Activated naive CD8-positive, alpha-beta T cell treated with anti-CD3 and anti-CD28 coated beads for 36 hours (primary cell): Measurements from ENCODE around the gene HMCN2. TPM values are rescaled to one million over a fixed set of nuclear protein-coding genes. Genes with fewer than 3 reads are reported as not detected.

Experiments
- DNase-seq: peaks from one replicate; pipeline ENCODE4 v3.0.0; 2021
- H3K27ac Mint-ChIP-seq: one replicate; pipeline ENCODE4 v1.8.0; 2022; ENCODE audit warnings: mild to moderate bottlenecking, moderate library complexity, mixed read lengths
- H3K27me3 Mint-ChIP-seq: one replicate; pipeline ENCODE4 v1.8.0; 2022; ENCODE audit warnings: mild to moderate bottlenecking, mixed read lengths
- H3K36me3 Mint-ChIP-seq: one replicate; pipeline ENCODE4 v1.8.0; 2021; ENCODE audit warnings: mild to moderate bottlenecking, mixed read lengths
- H3K4me1 Mint-ChIP-seq: one replicate; pipeline ENCODE4 v1.8.0; 2021; ENCODE audit warnings: mixed read lengths
- H3K4me3 Mint-ChIP-seq: one replicate; pipeline ENCODE4 v1.8.0; 2022; ENCODE audit warnings: mild to moderate bottlenecking, moderate library complexity, mixed read lengths
- H3K9me3 Mint-ChIP-seq: one replicate; pipeline ENCODE4 v1.8.0; 2022; ENCODE audit warnings: mixed read lengths
- total RNA-seq, 2 experiments: library from RNA; stranded (reverse); gene quantifications; one replicate each; pipeline ENCODE4 v1.2.3, GENCODE V29; 2021

The HMCN2 gene
- total RNA-seq, 2 experiments from 2014 or later: not detected

DNA sequence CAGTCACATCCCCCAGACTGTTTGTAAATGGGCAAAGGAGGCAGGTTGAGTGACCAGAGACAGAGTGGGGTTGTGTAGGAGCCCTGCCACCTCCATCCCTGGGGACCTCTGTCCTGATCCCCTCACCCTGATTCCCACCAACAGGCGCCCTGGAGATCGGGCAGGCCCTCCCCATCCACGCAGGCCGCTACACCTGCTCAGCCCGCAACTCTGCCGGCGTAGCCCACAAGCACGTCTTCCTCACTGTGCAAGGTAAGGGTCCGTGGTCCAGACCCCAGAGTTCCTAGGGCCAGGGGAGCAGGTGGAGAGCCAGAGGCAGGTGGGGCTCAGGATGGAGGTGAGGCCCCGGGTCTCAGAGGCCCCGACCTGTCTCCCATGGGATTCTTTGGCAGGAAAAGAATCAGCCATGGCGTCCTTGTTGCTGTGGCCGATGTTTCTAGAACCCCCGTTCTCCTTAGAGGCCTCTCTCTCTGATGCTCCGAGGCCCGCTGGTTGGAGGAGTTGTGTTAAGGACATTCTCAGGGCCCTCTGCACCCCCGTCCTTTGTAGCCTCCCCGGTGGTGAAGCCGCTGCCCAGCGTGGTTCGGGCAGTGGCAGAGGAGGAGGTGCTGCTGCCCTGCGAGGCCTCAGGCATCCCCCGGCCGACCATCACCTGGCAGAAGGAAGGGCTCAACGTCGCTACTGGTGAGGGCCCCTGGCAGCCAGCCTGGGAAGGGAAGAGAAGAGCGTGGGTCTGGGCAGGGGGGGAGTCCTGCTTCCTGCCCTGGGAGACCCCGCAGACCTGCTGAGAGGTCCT lies 137.3 kb downstream of the HMCN2 start:
- DNase-seq: no peak
- Mint-ChIP-seq H3K4me1 (no peaks in the 10 kb centered on the region), H3K9me3 (no peaks in the 10 kb centered on the region), H3K27me3 (no peaks in the 10 kb centered on the region), H3K36me3 (no peaks in the 10 kb centered on the region), H3K27ac (no peak overlapping the region), H3K4me3 (no peak overlapping the region)

DNA sequence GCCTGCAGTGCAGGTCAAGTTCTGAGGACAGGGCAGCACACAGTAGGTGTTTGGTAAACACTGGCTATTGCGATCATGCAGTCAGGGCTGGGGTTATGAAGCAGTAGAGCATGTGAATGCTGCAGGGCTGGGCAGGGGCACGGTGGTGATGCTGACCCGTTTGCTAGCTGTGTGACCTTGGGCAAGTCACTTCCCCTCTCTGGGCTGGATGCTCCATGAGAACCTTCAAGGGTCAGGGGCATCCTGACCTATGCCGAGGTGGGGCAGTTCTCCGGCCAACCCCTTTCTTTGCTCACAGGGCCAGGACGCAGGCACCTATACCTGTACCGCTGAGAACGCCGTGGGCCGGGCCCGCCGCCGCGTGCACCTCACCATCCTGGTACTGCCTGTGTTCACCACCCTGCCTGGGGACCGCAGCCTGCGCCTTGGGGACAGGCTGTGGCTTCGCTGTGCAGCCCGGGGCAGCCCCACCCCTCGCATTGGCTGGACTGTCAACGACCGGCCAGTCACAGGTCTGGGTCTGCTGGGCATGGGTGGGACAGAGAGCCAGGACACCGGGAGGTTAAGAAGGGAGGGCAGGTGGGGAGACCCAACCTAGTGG lies 140.2 kb downstream of the HMCN2 start:
- H3K4me3 Mint-ChIP-seq: no peak overlapping the region
- no peaks in the 10 kb centered on the region for H3K27me3 Mint-ChIP-seq
- H3K27ac Mint-ChIP-seq: no peak overlapping the region
- no peak for DNase-seq
- H3K9me3 Mint-ChIP-seq: no peaks in the 10 kb centered on the region
- no peaks in the 10 kb centered on the region for H3K4me1 Mint-ChIP-seq
- H3K36me3 Mint-ChIP-seq: no peaks in the 10 kb centered on the region

DNA sequence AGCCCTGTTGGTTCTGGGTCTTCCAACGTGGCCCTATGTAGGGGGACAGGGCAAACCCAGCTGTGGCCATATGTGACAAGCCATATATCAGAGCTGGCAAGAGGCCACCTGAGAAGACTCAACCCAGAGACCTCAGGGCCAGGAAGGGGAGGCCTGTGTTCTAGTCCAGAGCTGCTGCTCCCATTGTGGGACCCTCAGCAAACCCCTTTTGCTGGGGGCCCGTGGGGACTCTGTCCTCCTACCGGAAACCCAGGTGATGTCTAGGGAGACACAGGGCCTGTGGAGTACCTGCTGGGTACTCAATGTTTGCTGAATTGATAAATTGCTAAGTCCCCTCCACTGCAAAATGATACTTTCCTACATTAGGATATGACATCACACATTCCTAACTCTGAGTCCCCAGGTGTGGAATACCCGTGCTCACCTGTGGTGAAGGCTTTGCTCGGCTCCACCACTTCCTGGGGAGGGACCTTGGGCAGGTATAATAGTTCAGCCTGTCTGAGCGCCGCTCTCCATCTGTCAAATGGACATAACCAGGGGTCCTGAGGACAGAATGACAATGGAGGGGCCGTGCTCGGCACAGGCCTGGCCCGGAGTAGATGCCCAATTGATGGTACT lies 140.8 kb downstream of the HMCN2 start:
- Mint-ChIP-seq H3K4me3 (no peak overlapping the region), H3K27me3 (no peaks in the 10 kb centered on the region), H3K27ac (no peak overlapping the region), H3K4me1 (no peaks in the 10 kb centered on the region), H3K9me3 (no peaks in the 10 kb centered on the region), H3K36me3 (no peaks in the 10 kb centered on the region)
- no peak for DNase-seq

DNA sequence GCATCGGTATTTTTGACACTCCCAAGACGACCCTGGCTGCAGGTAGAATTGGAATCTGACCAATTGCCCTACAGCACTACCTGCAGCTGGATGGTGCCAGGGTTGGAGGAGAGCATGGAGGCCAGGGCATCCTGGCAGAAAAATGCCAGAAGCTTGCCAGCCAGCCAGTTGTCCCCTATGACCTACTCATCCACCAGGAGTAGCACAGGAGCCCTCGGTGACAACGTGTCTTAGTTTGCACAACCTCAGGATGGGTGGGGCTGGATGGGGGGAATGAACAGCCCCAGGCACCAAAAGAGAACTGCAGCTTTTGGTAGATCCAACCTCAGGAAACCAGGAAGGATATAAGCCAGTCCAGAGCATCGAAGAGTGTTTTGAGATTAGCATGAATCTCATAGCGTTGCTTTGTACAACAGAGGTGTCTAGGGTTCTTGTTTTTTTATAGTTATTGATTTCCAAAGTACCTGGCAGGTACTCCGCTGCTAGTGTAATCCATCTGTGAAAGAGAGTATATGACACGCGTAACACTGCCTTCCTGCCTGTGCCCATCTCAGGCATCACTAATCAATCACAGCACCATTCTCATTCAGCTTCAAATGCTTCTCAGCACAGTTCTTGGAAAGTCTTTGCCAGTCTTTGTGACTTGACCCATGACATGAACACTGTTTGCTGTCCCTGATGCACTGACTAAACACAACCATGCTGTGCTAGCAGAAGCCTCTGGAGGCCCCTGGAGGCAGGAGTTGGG lies 142.5 kb downstream of the HMCN2 start:
- no peaks in the 10 kb centered on the region for H3K36me3 Mint-ChIP-seq
- no peak overlapping the region for H3K4me3 Mint-ChIP-seq
- H3K9me3 Mint-ChIP-seq: no peaks in the 10 kb centered on the region
- no peaks in the 10 kb centered on the region for H3K27me3 Mint-ChIP-seq
- H3K27ac Mint-ChIP-seq: no peak overlapping the region
- no peaks in the 10 kb centered on the region for H3K4me1 Mint-ChIP-seq
- DNase-seq: no peak

DNA sequence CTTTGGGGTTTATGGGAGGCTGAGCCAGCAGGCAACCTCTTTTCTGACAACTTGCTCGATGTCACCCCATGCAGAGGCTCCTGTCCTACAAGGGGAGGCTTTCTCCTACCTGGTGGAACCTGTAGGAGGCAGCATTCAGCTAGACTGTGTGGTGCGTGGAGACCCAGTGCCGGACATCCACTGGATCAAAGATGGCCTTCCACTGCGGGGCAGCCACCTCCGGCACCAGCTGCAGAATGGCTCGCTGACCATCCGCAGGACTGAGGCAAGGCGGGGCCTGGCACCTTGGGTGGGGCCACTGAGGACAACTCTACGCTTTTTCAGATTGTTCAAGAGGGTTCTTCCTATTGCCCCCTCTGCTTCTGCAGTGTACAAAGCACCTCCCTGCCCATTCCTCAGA lies 143.1 kb downstream of the HMCN2 start:
- Mint-ChIP-seq H3K4me1 (no peaks in the 10 kb centered on the region), H3K27ac (no peak overlapping the region), H3K9me3 (no peaks in the 10 kb centered on the region), H3K4me3 (no peak overlapping the region), H3K27me3 (no peaks in the 10 kb centered on the region), H3K36me3 (no peaks in the 10 kb centered on the region)
- no peak for DNase-seq

DNA sequence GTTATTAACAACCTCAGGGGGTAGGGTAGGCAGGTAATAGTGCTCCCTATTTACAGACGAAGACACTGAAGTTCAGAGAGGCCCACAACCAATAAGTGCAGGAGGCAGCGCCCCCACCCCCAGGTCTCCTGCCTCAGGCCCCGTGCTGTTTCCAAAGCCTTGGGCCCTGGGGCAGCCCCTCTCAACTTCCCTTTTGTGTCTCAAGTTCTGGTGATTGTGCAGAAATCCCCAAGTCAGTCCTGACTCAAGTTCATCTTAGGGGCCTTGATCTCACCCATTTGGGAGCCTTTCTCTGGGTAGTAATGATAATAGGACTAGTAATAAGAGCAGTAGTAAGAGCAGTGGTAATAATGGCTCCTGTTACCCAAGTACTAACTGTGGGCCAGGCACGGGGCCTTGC lies 143.7 kb downstream of the HMCN2 start:
- Mint-ChIP-seq H3K9me3 (no peaks in the 10 kb centered on the region), H3K4me3 (no peak overlapping the region), H3K36me3 (no peaks in the 10 kb centered on the region), H3K27ac (no peak overlapping the region), H3K27me3 (no peaks in the 10 kb centered on the region), H3K4me1 (no peaks in the 10 kb centered on the region)
- DNase-seq: no peak

DNA sequence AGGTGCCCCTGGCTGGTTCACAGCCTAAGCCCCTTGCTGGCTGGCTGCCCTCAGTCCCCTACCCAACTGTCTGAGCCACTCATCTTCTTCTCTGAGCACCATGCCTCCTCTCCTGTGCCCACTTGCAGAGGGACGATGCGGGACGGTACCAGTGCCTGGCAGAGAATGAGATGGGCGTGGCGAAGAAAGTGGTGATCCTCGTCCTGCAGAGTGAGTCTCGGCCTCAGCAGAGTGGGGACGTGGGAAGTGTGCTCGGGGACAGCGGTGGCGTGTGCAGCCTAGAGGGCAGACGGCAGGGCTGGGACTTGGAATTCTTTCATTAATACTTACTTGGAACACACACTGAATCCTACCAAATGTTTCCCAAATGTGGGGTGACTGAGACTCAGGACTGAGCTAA lies 144.9 kb downstream of the HMCN2 start:
- H3K36me3 Mint-ChIP-seq: no peaks in the 10 kb centered on the region
- no peak for DNase-seq
- no peak overlapping the region for H3K4me3 Mint-ChIP-seq
- H3K9me3 Mint-ChIP-seq: no peaks in the 10 kb centered on the region
- H3K27me3 Mint-ChIP-seq: no peaks in the 10 kb centered on the region
- no peak overlapping the region for H3K27ac Mint-ChIP-seq
- no peaks in the 10 kb centered on the region for H3K4me1 Mint-ChIP-seq

DNA sequence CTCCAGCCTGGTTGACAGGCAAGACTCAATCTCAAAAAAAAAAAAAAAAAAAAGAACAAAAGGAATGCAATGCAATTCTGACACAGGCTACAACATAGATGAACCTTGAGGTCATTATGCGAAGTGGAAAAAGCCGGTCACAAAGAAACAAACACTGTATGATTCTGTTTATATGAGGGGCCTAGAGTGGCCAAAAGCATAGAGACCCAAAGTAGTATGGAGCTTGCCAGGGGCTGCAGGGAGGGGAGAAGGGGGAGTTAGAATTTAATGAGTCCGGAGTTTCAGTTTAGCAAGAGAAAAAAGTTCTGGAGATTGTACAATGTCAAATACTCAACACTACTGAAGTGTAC lies 146.0 kb downstream of the HMCN2 start:
- H3K27me3 Mint-ChIP-seq: no peaks in the 10 kb centered on the region
- no peak overlapping the region for H3K27ac Mint-ChIP-seq
- no peak overlapping the region for H3K4me3 Mint-ChIP-seq
- no peaks in the 10 kb centered on the region for H3K9me3 Mint-ChIP-seq
- no peak for DNase-seq
- no peaks in the 10 kb centered on the region for H3K4me1 Mint-ChIP-seq
- no peaks in the 10 kb centered on the region for H3K36me3 Mint-ChIP-seq

DNA sequence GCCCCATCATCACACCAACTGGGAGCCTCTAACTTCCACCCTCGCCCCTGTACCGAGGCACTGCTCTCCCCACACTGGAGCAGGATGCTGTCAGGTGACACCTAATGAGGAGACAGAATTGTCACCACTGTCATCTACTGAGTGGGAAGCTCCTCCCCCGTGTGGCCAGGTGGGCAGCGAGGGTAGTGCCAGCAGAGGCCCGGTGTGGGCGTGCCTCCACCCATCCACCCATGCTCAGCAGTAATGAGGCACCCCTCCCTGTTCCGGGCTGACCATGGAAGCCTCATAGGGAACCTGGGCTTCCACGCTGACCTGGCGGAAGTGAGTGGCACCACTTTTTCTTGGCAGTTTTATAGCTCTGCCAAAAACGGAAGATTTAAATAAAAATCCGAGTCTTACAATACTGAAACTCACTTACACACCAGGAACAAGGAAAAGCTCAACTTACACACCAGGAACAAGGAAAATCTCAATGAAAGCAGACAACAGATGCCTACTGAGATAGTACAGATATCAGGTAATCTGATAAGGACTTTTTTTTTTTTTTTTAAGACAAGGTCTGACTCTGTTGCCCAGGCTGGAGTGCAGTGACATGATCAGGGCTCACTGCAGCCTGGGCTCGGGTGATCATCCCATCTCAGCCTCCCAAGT lies 148.6 kb downstream of the HMCN2 start:
- Mint-ChIP-seq H3K27me3 (no peaks in the 10 kb centered on the region), H3K4me1 (no peaks in the 10 kb centered on the region), H3K36me3 (no peaks in the 10 kb centered on the region), H3K27ac (no peak overlapping the region), H3K9me3 (no peaks in the 10 kb centered on the region), H3K4me3 (no peak overlapping the region)
- DNase-seq: no peak

DNA sequence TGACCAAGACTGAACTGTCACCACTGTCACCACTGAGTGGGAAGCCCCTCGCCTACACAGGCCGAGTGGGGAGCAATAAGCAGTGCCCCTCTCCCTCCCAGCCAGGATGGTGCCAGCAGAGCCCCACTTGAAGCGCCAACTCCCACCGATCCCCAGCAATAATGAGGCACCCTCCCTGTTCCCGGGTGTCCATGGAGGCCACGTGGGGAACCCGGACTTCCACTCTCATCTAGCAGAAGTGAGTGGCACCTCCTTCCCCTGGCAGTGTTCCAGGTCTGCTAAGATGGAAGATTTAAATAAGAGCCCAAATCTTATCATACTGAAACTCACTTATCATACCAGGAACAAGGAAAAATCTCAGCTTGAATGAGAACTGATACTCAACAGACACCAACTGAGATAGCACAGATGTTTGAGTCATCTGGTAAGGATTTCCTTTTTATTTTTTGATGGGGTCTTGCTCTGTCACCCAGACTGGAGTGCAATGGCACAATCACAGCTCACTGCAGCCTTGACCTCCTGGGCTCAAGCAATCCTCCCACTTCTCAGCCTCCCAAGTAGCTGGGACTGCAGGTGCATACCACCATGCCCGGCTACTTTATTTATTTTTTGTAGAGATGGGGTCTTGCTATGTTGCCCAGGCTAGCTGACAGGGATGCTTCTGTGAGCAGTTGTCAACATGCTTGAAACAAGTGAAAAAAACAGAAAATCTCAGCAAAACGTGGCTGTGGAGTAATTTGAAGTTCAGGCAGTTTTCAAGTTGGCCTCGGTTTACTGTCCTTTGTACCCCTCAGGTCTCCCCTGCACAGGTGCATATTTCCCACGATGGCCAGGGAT lies 149.6 kb downstream of the HMCN2 start:
- Mint-ChIP-seq H3K4me3 (no peak overlapping the region), H3K27ac (no peak overlapping the region), H3K4me1 (no peaks in the 10 kb centered on the region), H3K27me3 (no peaks in the 10 kb centered on the region), H3K36me3 (no peaks in the 10 kb centered on the region), H3K9me3 (no peaks in the 10 kb centered on the region)
- DNase-seq: no peak

DNA sequence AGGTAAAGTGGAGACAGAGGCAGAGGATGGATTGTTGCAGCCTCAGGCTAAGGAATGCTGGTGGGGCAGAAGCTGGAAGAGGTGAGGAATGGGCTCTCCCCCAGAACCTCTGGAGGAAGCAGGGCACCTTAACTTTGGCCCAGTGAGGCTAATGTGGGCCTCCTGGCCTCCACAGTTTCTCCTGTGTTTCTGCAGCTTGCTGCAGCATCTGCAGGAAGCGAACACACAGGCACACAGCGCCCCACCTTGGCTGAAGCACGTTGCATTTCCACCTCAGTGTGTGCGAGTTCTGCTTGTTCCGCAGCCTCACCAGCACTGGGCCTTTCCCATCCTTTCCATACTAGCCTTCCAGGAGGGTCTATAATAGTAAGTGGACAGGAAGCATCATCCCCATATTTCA lies 152.0 kb downstream of the HMCN2 start:
- DNase-seq: no peak
- no peak overlapping the region for H3K27ac Mint-ChIP-seq
- no peak overlapping the region for H3K4me3 Mint-ChIP-seq
- H3K27me3 Mint-ChIP-seq: no peaks in the 10 kb centered on the region
- H3K36me3 Mint-ChIP-seq: no peaks in the 10 kb centered on the region
- no peaks in the 10 kb centered on the region for H3K9me3 Mint-ChIP-seq
- H3K4me1 Mint-ChIP-seq: no peaks in the 10 kb centered on the region

DNA sequence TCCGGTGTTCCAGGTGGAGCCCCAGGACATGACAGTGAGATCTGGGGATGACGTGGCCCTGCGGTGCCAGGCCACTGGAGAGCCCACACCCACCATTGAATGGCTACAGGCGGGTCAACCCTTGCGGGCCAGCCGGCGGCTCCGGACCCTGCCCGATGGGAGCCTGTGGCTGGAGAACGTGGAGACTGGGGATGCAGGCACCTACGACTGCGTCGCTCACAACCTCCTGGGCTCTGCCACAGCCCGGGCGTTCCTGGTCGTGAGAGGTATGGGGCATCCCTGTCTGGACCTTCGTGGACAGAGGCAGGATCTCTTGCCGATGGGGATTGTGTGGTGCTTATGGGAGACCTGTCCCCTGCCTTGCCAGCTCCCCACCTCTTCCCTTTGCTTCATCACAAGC lies 153.2 kb downstream of the HMCN2 start:
- DNase-seq: no peak
- no peaks in the 10 kb centered on the region for H3K9me3 Mint-ChIP-seq
- no peak overlapping the region for H3K4me3 Mint-ChIP-seq
- no peaks in the 10 kb centered on the region for H3K27me3 Mint-ChIP-seq
- no peaks in the 10 kb centered on the region for H3K4me1 Mint-ChIP-seq
- H3K36me3 Mint-ChIP-seq: no peaks in the 10 kb centered on the region
- no peak overlapping the region for H3K27ac Mint-ChIP-seq

DNA sequence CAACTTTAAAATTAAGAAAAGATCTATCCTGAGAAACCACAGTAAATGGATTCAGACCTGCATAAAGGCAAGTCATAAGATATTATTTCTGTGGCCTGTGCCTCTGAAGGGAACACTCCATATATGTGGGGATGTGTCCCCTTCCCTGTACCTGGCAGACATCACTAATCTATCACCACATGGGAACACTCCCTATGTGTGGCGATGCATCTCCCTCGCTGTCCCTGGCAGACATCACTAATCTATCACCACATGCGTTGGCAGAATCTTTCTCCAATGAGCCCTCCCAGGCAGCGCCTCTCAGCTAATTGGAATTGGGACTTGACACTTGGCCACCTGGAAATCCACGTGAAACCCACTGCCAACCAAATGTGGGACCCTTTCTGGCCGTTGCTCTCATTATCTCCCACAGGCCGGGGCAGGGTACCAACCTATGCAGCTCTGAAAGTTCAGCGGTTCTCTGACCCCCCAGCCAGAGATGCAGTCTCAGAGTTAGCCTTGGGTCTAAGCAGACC lies 154.0 kb downstream of the HMCN2 start:
- Mint-ChIP-seq H3K4me3 (no peak overlapping the region), H3K27me3 (no peaks in the 10 kb centered on the region), H3K9me3 (no peaks in the 10 kb centered on the region), H3K36me3 (no peaks in the 10 kb centered on the region), H3K4me1 (no peaks in the 10 kb centered on the region), H3K27ac (no peak overlapping the region)
- DNase-seq: no peak

DNA sequence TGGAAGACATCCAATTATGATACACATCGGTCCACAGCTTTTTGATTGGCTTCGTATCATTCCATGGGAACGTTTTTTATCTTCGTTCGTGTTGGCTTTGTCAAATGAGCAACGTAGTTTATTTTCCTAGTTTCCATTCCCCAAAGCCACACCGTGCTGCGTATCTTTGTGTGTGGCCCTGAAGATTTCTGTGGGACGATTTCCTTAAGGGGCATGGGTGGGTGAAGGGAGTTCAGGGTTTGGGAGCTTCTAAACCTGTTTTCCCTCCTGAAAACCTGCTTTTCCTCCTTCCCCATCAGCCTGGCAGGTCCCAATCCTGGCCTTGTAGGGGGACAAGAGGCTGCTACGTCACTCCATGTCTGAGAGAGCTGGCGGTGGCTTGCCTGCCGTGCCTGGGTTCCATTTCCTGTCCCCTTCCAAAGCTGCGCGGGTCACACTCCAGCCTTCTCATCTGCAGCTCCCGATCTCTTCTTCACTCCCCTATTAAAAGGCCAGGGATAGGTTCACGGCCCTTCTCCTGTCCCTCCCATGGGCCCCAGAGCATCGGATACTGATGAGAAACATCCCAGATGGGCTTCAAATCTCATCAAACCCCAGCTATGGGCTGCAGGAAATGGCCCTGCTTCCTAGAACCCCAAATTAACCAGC lies 155.7 kb downstream of the HMCN2 start:
- Mint-ChIP-seq H3K4me1 (no peaks in the 10 kb centered on the region), H3K27me3 (no peaks in the 10 kb centered on the region), H3K9me3 (no peaks in the 10 kb centered on the region), H3K36me3 (no peaks in the 10 kb centered on the region), H3K4me3 (no peak overlapping the region), H3K27ac (no peak overlapping the region)
- no peak for DNase-seq
